SK-N-SH (cell line): ENCODE measurements around the gene FBXW11. TPM values are rescaled to one million over a fixed set of nuclear protein-coding genes. Genes with fewer than 3 reads are reported as not detected.

Experiments
- CTCF ChIA-PET: fragments of 300-600, 350-600 bp; formaldehyde crosslinking; extraction: SDS; loops from one replicate; lab custom pipeline; 2021; lab: Yijun Ruan, JAX
- POLR2A ChIA-PET: fragments of 350-600 bp; sonication (Branson Sonifier 250); formaldehyde crosslinking; extraction: SDS; loops from one replicate; lab custom pipeline; 2020; ENCODE audit warnings: antibody characterized with exemption, inconsistent platforms; lab: Yijun Ruan, JAX
- DNase-seq: peaks from one replicate; pipeline ENCODE4 v3.0.0; 2012
- H2AFZ ChIP-seq: fragments of 200-600 bp; sonication (generic); 2 replicates; pipeline ENCODE4 v1.8.1; 2016; ENCODE audit warnings: antibody characterized with exemption, mild to moderate bottlenecking, low read depth
- H3F3A ChIP-seq: fragments of 200-600 bp; sonication (generic); replicated peaks from 2 replicates; pipeline ENCODE3; 2016; ENCODE audit warnings: antibody characterized with exemption, mild to moderate bottlenecking; ENCODE audit not compliant: insufficient read depth
- H3K27ac ChIP-seq, 2 experiments: fragments of 200-500 bp in 1 of 2; fragments of 200-600 bp in 1 of 2; sonication (Bioruptor generic) in 1 of 2; sonication (generic), shearing (Covaris generic) in 1 of 2; 2 replicates each; pipeline versions ENCODE4 v1.5.1 to v1.6.1; 2014 to 2016; ENCODE audit warnings: low read depth in 2 of 2, inconsistent platforms in 1 of 2, low read length in 1 of 2, mild to moderate bottlenecking in 1 of 2, mixed read lengths in 1 of 2
- H3K27me3 ChIP-seq: fragments of 200-600 bp; sonication (generic), shearing (Covaris generic); 2 replicates; pipeline ENCODE4 v1.6.1; 2016; ENCODE audit warnings: mixed run types; ENCODE audit not compliant: insufficient read depth
- H3K36me3 ChIP-seq, 2 experiments: fragments of 200-500 bp in 1 of 2; fragments of 200-600 bp in 1 of 2; sonication (Bioruptor generic) in 1 of 2; sonication (generic) in 1 of 2; replicated peaks in 1 of 2; 2 replicates each; pipeline versions ENCODE3 to v1.5.1; 2014 to 2016; ENCODE audit warnings: low read length in 1 of 2, mild to moderate bottlenecking in 1 of 2; ENCODE audit not compliant: insufficient read depth in 2 of 2, control insufficient read depth in 1 of 2
- H3K4me1 ChIP-seq, 2 experiments: fragments of 200-500 bp in 1 of 2; fragments of 200-600 bp in 1 of 2; sonication (Bioruptor generic) in 1 of 2; sonication (generic), shearing (Covaris generic) in 1 of 2; 2 replicates each; pipeline versions ENCODE4 v1.5.1 to v1.6.1; 2014 to 2016; ENCODE audit warnings: low read depth in 1 of 2, low read length in 1 of 2, mixed run types in 1 of 2; ENCODE audit not compliant: insufficient read depth in 2 of 2, control insufficient read depth in 1 of 2
- H3K4me2 ChIP-seq: fragments of 200-600 bp; sonication (generic), shearing (Covaris generic); 2 replicates; pipeline ENCODE4 v1.6.1; 2017; ENCODE audit warnings: mixed run types
- H3K4me3 ChIP-seq, 2 experiments: fragments of 200-500 bp in 1 of 2; fragments of 200-600 bp in 1 of 2; sonication (Bioruptor generic) in 1 of 2; sonication (generic), shearing (Covaris generic) in 1 of 2; 2 replicates each; pipeline versions ENCODE4 v1.5.1 to v1.8.1; 2014 to 2016; ENCODE audit warnings: low read depth in 2 of 2, inconsistent platforms in 1 of 2, low read length in 1 of 2, mild to moderate bottlenecking in 1 of 2, mixed read lengths in 1 of 2, moderate library complexity in 1 of 2
- H3K79me2 ChIP-seq: fragments of 200-600 bp; sonication (generic); 2 replicates; pipeline ENCODE4 v1.8.1; 2017; ENCODE audit warnings: mild to moderate bottlenecking; ENCODE audit not compliant: insufficient read depth
- H3K9ac ChIP-seq: fragments of 200-600 bp; sonication (generic); 2 replicates; pipeline ENCODE4 v1.6.1; 2017; ENCODE audit warnings: mixed run types
- H3K9me2 ChIP-seq: fragments of 200-600 bp; sonication (generic); 2 replicates; pipeline ENCODE4 v1.6.1; 2017; ENCODE audit warnings: mixed run types
- H3K9me3 ChIP-seq: fragments of 200-600 bp; sonication (generic); 2 replicates; pipeline ENCODE4 v1.6.1; 2017; ENCODE audit warnings: mixed run types, mild to moderate bottlenecking, moderate library complexity
- H4K20me1 ChIP-seq: fragments of 200-600 bp; sonication (generic); 2 replicates; pipeline ENCODE4 v1.6.1; 2017; ENCODE audit warnings: mild to moderate bottlenecking, mixed run types; ENCODE audit not compliant: insufficient read depth
- ELF1 ChIP-seq: IDR thresholded peaks from 2 replicates; pipeline ENCODE4 v1.4.0; 2012
- EP300 ChIP-seq, 2 experiments: IDR thresholded peaks; 2 replicates each; pipeline versions ENCODE4 v1.4.0 to v1.6.1; 2012; ENCODE audit warnings: borderline replicate concordance in 1 of 2, low read depth in 1 of 2, low read length in 1 of 2
- EZH2phosphoT487 ChIP-seq: fragments of 200-600 bp; sonication (generic); IDR thresholded peaks from 2 replicates; pipeline ENCODE4 v1.6.1; 2017; ENCODE audit warnings: low read depth, mixed run types, mild to moderate bottlenecking, antibody characterized with exemption, moderate library complexity, borderline replicate concordance
- FOSL2 ChIP-seq: IDR thresholded peaks from 2 replicates; pipeline ENCODE4 v1.4.0; 2012; ENCODE audit warnings: low read depth, mild to moderate bottlenecking, moderate library complexity, borderline replicate concordance
- FOXM1 ChIP-seq: IDR thresholded peaks from 2 replicates; pipeline ENCODE4 v1.4.0; 2012; ENCODE audit warnings: low read depth, mild to moderate bottlenecking
- GABPA ChIP-seq: IDR thresholded peaks from 2 replicates; pipeline ENCODE4 v1.4.0; 2012; ENCODE audit warnings: low read depth, mild to moderate bottlenecking
- GATA2 ChIP-seq: sonication (generic); formaldehyde crosslinking; IDR thresholded peaks from 2 replicates; pipeline ENCODE4 v1.5.0; 2020; ENCODE audit warnings: mild to moderate bottlenecking, missing genetic modification reagents
- MAX ChIP-seq: IDR thresholded peaks from 2 replicates; pipeline ENCODE4 v1.4.0; 2012; ENCODE audit warnings: low read depth
- NFIC ChIP-seq: IDR thresholded peaks from 2 replicates; pipeline ENCODE4 v1.4.0; 2012; ENCODE audit warnings: borderline replicate concordance
- POLR2AphosphoS5 ChIP-seq: IDR thresholded peaks from 2 replicates; pipeline ENCODE4 v1.6.1; 2012; ENCODE audit warnings: low read depth, low read length
- RCOR1 ChIP-seq: fragments of 150-350 bp; IDR thresholded peaks from 2 replicates; pipeline ENCODE4 v1.6.1; 2017; ENCODE audit warnings: antibody characterized with exemption, low read length
- RFX5 ChIP-seq: IDR thresholded peaks from 2 replicates; pipeline ENCODE4 v1.6.1; 2012; ENCODE audit warnings: mild to moderate bottlenecking, improper control_type of control experiment, low read length
- SIN3A ChIP-seq: IDR thresholded peaks from 2 replicates; pipeline ENCODE4 v1.6.1; 2012; ENCODE audit warnings: low read depth, mild to moderate bottlenecking, low read length, moderate library complexity, borderline replicate concordance
- TAF1 ChIP-seq: IDR thresholded peaks from 2 replicates; pipeline ENCODE4 v1.6.1; 2012; ENCODE audit warnings: low read depth, mild to moderate bottlenecking, low read length, moderate library complexity, borderline replicate concordance
- USF2 ChIP-seq: fragments of 150-350 bp; IDR thresholded peaks from 2 replicates; pipeline ENCODE4 v1.6.1; 2017; ENCODE audit warnings: antibody characterized with exemption, low read length, low read depth, borderline replicate concordance
- YY1 ChIP-seq: IDR thresholded peaks from 2 replicates; pipeline ENCODE4 v1.4.0; 2012; ENCODE audit warnings: low read depth, mild to moderate bottlenecking
- WGBS: methylation state at CpG from one replicate; pipeline ENCODE4 v1.1.6; 2017; ENCODE audit warnings: low lambda C conversion rate; 5-methylcytosine and 5-hydroxymethylcytosine counted together
- polyA plus RNA-seq, 3 experiments: library from polyadenylated mRNA; depleted of rRNA; stranded (reverse); fragments of >200 nt; gene quantifications; 2 replicates each; pipeline ENCODE4 v1.2.3, GENCODE V29; 2012
- TF ChIP-seq, protein P1 (sequence below): IDR thresholded peaks from 2 replicates; pipeline ENCODE4 v1.4.0; 2012; ENCODE audit warnings: low read depth, borderline replicate concordance
- TF ChIP-seq, protein P2 (sequence below): IDR thresholded peaks from 2 replicates; pipeline ENCODE4; 2012
- TF ChIP-seq, protein P3 (sequence below): fragments of 150-350 bp; IDR thresholded peaks from 2 replicates; pipeline ENCODE4 v1.6.1; 2016; ENCODE audit warnings: mild to moderate bottlenecking, low read depth, low read length
- TF ChIP-seq, protein P4 (sequence below): IDR thresholded peaks from 2 replicates; pipeline ENCODE4 v1.4.0; 2012; ENCODE audit warnings: low read depth, borderline replicate concordance

Gene FBXW11
- polyA plus RNA-seq, 1 of the 3 experiments (the other 2 are of a cell fraction) = 37.5 TPM

DNA sequence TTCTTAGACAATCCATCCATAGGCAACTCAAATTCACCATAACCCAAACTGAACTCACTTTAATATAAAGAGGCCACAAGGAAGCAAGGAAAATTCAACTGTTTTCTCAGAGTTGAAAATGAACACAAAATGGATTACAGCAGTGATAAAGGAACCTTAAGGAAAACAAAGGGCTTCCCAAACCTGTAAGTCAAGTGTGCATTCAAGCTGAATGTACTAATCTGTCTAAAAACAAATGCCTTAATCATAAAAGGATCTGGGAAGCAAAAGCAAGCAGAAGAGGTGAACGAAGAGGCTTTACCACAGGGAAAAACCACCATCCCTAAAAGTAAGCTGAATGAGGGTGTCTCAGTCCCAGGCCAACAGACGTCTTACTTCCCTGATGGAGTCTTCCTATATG, 13.6 kb downstream of the FBXW11 start (continued):
- TF ChIP-seq, protein P1, sequence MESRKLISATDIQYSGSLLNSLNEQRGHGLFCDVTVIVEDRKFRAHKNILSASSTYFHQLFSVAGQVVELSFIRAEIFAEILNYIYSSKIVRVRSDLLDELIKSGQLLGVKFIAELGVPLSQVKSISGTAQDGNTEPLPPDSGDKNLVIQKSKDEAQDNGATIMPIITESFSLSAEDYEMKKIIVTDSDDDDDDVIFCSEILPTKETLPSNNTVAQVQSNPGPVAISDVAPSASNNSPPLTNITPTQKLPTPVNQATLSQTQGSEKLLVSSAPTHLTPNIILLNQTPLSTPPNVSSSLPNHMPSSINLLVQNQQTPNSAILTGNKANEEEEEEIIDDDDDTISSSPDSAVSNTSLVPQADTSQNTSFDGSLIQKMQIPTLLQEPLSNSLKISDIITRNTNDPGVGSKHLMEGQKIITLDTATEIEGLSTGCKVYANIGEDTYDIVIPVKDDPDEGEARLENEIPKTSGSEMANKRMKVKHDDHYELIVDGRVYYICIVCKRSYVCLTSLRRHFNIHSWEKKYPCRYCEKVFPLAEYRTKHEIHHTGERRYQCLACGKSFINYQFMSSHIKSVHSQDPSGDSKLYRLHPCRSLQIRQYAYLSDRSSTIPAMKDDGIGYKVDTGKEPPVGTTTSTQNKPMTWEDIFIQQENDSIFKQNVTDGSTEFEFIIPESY = no peak
- TF ChIP-seq EP300 (IDR thresholded peaks at IDR 0.05; ENCODE audit: borderline replicate concordance in 1 of 2, low read depth in 1 of 2, low read length in 1 of 2) (no peak), YY1 (no peak), ELF1 (no peak), FOXM1 (no peak), SIN3A (no peak), USF2 (no peak), MAX (no peak), GATA2 (CRISPR knock-in tag) (no peak), RFX5 (no peak)
- TF ChIP-seq, protein P2, sequence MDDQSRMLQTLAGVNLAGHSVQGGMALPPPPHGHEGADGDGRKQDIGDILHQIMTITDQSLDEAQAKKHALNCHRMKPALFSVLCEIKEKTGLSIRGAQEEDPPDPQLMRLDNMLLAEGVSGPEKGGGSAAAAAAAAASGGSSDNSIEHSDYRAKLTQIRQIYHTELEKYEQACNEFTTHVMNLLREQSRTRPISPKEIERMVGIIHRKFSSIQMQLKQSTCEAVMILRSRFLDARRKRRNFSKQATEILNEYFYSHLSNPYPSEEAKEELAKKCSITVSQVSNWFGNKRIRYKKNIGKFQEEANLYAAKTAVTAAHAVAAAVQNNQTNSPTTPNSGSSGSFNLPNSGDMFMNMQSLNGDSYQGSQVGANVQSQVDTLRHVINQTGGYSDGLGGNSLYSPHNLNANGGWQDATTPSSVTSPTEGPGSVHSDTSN = no peak
- TF ChIP-seq, protein P3, sequence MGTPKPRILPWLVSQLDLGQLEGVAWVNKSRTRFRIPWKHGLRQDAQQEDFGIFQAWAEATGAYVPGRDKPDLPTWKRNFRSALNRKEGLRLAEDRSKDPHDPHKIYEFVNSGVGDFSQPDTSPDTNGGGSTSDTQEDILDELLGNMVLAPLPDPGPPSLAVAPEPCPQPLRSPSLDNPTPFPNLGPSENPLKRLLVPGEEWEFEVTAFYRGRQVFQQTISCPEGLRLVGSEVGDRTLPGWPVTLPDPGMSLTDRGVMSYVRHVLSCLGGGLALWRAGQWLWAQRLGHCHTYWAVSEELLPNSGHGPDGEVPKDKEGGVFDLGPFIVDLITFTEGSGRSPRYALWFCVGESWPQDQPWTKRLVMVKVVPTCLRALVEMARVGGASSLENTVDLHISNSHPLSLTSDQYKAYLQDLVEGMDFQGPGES = no peak

- Histone ChIP-seq H3K9ac (no peak overlapping the region), H3F3A (peaks cover 8% of the 10 kb centered on the region), H3K79me2 (peaks cover 100% of the 10 kb centered on the region), H3K4me1 (peaks cover 0 to 12% of the 10 kb centered on the region in 2 experiments; a peak in 2 of 4 replicates), H4K20me1 (peaks cover 83% of the 10 kb centered on the region), H3K4me3 (no peak overlapping the region), H3K27ac (no peak overlapping the region), H3K9me3 (no peaks in the 10 kb centered on the region), H3K27me3 (no peaks in the 10 kb centered on the region), H3K9me2 (no peaks in the 10 kb centered on the region), H3K36me3 (peaks cover 12 to 28% of the 10 kb centered on the region in 2 experiments), H3K4me2 (no peak overlapping the region), H2AFZ (no peak overlapping the region)
- DNase-seq = no peak
- TF ChIP-seq ELF1 = no peak
- no peak for TF ChIP-seq RCOR1
- TF ChIP-seq NFIC = no peak
- TF ChIP-seq FOXM1 = no peak
- TF ChIP-seq, protein P2 = no peak
- TF ChIP-seq EZH2phosphoT487 = no peak
- TF ChIP-seq, protein P4, sequence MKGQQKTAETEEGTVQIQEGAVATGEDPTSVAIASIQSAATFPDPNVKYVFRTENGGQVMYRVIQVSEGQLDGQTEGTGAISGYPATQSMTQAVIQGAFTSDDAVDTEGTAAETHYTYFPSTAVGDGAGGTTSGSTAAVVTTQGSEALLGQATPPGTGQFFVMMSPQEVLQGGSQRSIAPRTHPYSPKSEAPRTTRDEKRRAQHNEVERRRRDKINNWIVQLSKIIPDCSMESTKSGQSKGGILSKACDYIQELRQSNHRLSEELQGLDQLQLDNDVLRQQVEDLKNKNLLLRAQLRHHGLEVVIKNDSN = no peak
- no peak for TF ChIP-seq GABPA
- TF ChIP-seq TAF1 = no peak
- TF ChIP-seq POLR2AphosphoS5 = no peak
- TF ChIP-seq FOSL2 = no peak
- CTCF ChIA-PET = no interaction called here
- 97% methylated on average over 3 of the region's 3 CpGs for WGBS
- POLR2A ChIA-PET = no interaction called here
Observed at GRCh38 chr5:171992305-171992704, 14.1 kb downstream of the FBXW11 start.
